HG03066 (cell line): ENCODE data around the gene GMCL1.

ENCODE experiments used
- ATAC-seq: cut with Tn5 transposase; IDR thresholded peaks from one replicate; pipeline ENCODE4 v1.9.1; 2021; ENCODE audit warnings: low read depth; ENCODE audit not compliant: unreplicated experiment

The GMCL1 gene, protein sequence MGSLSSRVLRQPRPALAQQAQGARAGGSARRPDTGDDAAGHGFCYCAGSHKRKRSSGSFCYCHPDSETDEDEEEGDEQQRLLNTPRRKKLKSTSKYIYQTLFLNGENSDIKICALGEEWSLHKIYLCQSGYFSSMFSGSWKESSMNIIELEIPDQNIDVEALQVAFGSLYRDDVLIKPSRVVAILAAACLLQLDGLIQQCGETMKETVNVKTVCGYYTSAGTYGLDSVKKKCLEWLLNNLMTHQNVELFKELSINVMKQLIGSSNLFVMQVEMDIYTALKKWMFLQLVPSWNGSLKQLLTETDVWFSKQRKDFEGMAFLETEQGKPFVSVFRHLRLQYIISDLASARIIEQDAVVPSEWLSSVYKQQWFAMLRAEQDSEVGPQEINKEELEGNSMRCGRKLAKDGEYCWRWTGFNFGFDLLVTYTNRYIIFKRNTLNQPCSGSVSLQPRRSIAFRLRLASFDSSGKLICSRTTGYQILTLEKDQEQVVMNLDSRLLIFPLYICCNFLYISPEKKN

DNA sequence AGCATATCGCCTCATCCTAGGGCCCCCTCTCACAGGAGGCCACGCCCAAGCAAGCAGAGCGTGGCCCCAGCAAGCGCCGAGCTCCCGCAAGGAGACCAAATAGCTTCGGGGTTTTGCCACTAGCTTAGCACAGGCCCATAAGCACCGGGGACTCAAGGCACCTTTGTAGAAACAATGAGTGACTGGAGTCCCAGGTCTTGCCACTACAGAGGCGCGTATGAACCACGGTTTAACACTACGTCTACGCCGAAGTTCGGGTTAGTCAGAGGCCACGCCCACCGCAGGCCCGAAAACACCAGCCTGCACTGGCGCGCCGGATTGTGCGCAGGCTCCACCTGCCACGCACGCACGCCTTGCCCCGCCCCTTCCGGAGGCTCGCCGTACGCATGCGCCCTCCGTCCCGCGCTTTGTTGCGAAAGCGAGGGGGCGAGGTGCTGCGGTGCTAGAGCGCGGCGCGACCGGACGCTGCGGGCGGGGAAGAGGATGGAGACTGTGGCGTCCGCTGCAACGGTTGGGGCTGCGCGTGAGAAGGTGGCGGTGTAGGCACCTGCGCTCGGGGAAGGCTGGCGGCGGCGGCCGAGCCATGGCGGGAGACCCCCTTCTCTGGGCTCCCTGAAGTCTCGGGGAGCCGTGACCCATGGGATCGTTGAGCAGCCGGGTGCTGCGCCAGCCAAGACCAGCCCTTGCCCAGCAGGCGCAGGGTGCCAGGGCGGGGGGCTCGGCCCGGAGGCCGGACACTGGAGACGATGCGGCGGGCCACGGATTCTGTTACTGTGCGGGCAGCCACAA lies at the start of gene GMCL1:
GMCL1 (plus strand) TSS at position 405 of the 789 bp plus-strand sequence; CDS start at position 638, 233 bp downstream.
- ATAC-seq = peak; percentile 89

DNA sequence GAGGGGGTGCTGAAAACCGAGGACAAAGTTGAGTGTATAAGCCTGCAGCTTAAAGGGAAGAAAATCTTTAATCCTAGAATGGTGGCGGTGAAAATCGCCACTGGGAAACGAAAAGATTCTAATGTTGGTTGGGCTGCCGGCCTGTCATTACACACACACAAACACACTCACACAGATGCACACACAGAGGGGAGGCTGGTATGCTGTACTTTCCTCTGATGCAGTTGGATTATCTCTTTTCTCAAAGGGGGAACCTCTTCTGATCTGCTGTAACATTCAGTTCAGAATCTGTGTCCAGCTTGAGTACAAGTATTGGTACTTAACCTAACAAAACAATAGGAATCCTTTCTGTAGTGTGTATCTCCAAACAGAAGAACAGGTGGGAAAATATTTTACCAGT lies 48.5 kb upstream of the GMCL1 start:
- ATAC-seq = no peak

- no peak for ATAC-seq
Observed at GRCh38 chr2:69781321-69782248, 47.9 kb upstream of the GMCL1 start.

GRCh38 chr2:69784228-69784627 lies 45.2 kb upstream of the GMCL1 start:
- no peak for ATAC-seq

DNA sequence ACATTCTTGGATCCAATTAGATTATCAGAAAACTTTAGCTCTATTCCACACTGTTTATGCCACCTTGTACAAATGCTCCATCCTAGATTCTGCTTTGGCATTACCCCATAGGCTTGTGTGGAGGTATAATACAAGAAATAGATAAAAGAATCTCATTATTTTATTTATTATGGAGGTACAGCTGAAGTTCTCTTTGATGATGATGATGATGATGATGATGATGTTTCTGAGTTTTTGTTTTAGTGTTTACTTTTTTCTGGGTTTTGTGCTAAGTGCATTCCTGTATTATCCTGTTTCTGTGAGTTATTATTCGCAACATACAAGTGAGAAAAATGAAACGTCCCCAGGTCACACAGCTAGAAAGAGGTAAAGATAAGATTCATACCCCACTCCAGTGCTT lies 44.1 kb upstream of the GMCL1 start:
- no peak for ATAC-seq

DNA sequence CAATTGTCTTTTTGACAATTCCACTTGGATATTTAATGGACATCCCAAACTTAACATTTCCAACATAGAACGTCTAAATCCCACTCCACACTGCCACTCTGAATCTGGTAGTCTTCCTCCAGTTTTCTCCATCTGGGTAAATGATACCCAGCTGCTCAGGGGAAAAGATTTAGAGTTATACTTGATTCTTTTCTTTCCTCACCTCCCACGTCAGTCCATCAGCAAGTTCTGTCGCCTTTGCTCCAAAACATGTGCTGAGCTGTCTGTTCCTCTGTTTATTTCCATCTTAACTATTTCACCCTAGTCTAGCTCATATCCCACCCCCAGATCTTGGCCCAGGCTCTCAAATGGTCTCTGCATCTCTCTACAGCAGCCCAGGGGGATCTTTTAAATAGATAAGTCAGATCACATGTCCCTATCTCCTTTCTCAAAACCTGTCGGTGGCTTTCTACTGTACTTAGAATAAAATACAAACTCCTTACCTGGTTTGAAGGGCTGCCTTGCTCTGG lies 43.4 kb upstream of the GMCL1 start:
- no peak for ATAC-seq

GRCh38 chr2:69789175-69789721 lies 40.2 kb upstream of the GMCL1 start:
- peak; percentile 41 for ATAC-seq

GRCh38 chr2:69789772-69790600 lies 39.5 kb upstream of the GMCL1 start:
- peak; percentile 58 for ATAC-seq

DNA sequence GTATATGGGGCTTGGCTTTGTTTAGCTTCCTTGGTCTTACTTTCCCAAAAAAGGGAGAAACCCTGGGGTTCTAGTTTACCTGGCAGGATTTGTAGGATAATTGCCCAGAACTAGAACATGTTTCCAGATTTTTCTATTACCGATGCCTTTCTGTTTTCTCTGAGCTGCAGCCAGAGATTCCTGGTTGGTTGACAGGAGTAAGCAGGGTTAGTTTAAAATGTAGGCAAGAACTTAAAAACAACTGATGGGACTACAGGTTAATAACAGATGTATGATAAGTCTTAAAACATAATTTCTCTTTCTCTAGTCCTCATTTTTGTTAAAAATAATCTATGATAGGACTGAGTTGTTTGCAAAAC lies 38.9 kb upstream of the GMCL1 start:
- ATAC-seq = no peak

- no peak for ATAC-seq
Observed at GRCh38 chr2:69791045-69791444, 38.4 kb upstream of the GMCL1 start.

DNA sequence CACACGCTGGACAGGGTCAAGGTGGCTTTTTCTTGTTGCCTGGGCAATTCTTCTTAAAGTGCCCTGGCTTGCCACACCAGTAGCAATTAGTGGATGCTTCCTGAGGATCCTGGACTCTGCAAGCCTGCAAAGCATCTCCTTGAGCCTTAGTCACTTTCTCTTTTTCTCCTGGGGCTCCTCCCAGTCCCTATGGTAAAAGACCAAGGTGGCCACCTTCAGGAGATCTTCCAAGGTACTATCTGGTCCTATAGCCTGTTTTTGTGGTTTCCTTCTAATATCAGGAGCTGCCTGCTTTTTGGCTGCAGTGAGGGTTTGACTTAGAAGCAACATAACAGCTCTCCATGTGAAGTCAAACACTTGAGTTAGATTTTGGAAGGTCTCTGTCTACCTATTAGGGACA lies 33.3 kb upstream of the GMCL1 start:
- ATAC-seq = no peak

DNA sequence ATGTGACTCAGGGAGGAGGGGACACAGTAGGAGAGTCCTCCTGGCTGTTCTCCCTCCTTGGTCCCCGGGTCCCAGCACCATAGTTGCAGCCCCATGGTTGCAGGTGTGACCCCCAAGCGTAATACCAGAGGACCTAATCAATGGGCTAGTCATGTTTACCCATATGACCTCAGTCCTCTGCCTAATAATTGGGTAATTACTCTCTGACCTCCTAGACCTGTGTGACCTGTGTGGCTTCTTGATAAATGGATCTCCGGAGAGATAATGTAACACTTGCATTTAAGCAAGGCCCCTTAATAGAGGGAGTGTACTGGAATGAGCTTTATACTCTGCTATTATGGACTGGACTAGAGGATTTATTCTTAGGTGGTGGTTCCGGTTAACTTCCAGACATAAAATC lies 32.2 kb upstream of the GMCL1 start:
- no peak for ATAC-seq

- no peak for ATAC-seq
Observed at GRCh38 chr2:69797836-69798289, 31.6 kb upstream of the GMCL1 start.

DNA sequence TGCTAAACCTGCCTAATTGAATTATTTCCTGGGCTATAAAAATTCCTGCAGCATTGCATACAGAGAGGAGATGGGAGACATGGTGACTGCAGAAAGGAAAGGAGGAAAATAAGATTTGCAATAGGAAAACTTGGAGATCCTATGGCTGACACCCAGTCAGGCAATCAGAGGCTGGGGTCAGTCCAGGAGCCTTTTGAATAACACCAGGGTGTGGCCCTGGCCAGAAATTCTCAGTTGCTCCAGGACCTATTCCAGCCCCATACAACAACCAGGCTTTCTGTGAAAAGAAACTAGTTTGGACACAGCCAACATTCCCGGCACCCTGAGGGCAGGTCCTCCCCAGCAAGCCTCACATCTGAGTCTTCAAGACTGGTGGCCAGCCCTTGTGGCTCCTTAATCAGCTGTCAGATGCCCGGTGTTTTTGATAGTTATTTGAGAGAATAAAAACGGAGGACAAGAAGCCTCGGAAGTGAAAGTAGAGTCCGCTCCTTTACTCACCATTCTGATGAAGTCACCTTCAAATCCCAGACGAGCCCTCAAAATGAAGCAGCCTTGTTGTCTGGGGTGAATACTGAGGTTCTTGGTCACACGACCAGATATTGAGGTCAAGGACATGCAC lies 31.1 kb upstream of the GMCL1 start:
- no peak for ATAC-seq

DNA sequence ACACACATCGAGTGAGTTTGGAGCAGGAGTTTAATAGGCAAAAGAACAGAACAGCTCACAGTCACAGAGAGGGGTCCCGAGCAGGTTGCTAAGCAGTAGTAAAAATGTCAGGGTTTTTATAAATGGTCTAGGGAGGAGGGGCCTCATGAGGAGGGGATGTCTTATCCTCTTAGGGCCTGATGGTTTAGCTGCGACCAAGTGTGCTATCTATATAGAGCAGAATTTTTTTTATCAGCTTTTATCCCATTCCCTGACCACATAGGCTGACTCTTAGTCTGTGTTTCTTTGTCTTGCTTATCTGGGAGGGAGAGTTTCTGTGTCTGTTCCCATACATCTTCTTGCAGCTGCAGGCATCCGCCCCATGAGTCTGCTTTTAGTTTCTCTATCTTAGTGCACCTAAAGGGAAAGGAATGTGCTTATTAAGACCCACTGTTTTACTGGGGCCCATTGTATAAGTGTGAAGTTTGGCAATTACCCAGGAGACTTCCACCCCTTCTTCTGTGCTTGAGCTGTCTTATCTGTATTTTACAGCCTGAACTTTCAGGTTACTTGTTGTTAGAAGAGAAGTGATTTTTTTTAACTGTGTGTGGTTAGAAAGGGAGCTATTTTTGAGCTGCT lies 30.4 kb upstream of the GMCL1 start:
- peak; percentile 42 for ATAC-seq

GRCh38 chr2:69801745-69802290 lies 27.6 kb upstream of the GMCL1 start:
- no peak for ATAC-seq

GRCh38 chr2:69802781-69803367 lies 26.6 kb upstream of the GMCL1 start:
- ATAC-seq = peak; percentile 69

- ATAC-seq = no peak
Observed at GRCh38 chr2:69804416-69804815, 25.0 kb upstream of the GMCL1 start.
